ENCODE results near the gene TSPO. TPM values are rescaled to one million over a fixed set of nuclear protein-coding genes. Genes with fewer than 3 reads are reported as not detected.

The TSPO gene
- total and polyA plus RNA-seq, 2 of the 13 experiments (the other 11 are each of a cell fraction or from before 2014, with no cell fraction given) = 0.46 to 1.4 TPM

DNA sequence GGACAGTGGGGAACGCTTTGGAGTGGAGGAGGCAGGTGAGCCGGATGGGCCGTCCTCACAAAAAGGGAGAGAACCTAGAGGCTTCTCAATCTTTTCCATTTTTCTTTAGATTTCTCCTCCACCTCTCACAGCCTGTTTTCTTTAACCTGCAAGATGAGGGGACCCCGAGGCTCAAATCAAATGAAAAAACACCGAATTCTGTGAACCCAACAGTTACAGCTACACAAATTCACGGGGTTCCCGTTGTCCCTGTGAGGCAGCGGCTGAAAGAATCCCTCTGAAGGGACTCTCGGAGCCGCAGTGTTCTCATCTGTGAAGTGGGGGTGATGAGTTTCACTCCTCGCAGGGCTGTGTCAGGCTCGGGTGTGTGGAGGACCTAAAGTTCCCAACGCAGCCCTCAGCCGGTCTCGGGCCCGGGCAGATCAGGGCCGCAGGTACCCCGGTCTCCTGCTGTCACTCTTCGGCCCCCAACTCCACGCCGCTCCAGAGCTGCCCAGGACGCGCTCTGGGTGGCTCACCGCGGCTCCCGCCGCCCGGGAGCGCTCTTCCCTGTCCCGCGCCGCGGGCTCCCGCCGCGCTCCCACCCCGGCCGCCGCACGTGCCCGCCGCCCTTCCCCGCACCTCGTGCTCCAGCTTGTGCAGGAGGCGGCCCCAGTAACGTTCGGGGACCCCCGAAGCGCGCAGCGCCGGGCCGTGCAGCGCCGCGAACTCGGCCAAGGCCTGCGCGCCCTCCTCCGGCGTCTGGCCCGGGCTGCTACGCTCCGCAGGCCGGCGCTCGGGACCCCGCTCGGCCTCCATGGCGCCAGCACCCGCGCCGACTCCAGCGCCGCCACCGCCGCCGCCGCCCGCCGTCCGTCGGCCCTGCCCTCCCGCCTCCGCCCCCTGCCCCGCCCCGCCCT, 35.2 kb downstream of the TSPO start, which contains the start of gene TTLL12 (continued):
- TF ChIP-seq ZNF749 (CRISPR knock-in tag; IDR thresholded peaks at IDR 0.05; ENCODE audit: borderline replicate concordance) (peak; percentile 46; the same call in 1 of the 2 replicates), ZNF550 (CRISPR knock-in tag; IDR thresholded peaks at IDR 0.05; ENCODE audit: borderline replicate concordance) (no peak), RARA (CRISPR knock-in tag; IDR thresholded peaks at IDR 0.05) (no peak), EED (CRISPR knock-in tag; IDR thresholded peaks at IDR 0.05) (no peak), MEIS1 (CRISPR knock-in tag; IDR thresholded peaks at IDR 0.05; ENCODE audit: borderline replicate concordance) (no peak), ZNF350 (CRISPR knock-in tag; IDR thresholded peaks at IDR 0.05; ENCODE audit: borderline replicate concordance, low read depth) (no peak), RBFOX2 (IDR thresholded peaks at IDR 0.05; ENCODE audit: low read depth, low read length) (peak; percentile 68; the same call in 1 of the 2 replicates), MAZ (IDR thresholded peaks at IDR 0.05; ENCODE audit: borderline replicate concordance, low read depth, low read length) (no peak), MAZ (CRISPR knock-in tag; IDR thresholded peaks at IDR 0.05; ENCODE audit: low read depth) (peak; percentile 55), NFKBIZ (CRISPR knock-in tag; IDR thresholded peaks at IDR 0.05) (no peak), ZFP36 (IDR thresholded peaks at IDR 0.05; ENCODE audit: borderline replicate concordance, low read depth, low read length, partially characterized antibody) (no peak), RNF2 (conservative IDR thresholded peaks at IDR 0.05; ENCODE audit: low read depth) (peak; percentile 87; the same call in 1 of the 2 replicates), PPARG (CRISPR knock-in tag; conservative IDR thresholded peaks at IDR 0.05) (no peak), CBFB (CRISPR knock-in tag; IDR thresholded peaks at IDR 0.05) (no peak), IKZF4 (CRISPR knock-in tag; IDR thresholded peaks at IDR 0.05; ENCODE audit: borderline replicate concordance, low read depth, not compliant biosample characterization) (peak; percentile 65), ZNF34 (CRISPR knock-in tag; IDR thresholded peaks at IDR 0.05; ENCODE audit: borderline replicate concordance) (no peak), ZMAT3 (CRISPR knock-in tag; conservative IDR thresholded peaks at IDR 0.05) (no peak), ZNF20 (CRISPR knock-in tag; IDR thresholded peaks at IDR 0.05) (no peak), ZNF605 (CRISPR knock-in tag; IDR thresholded peaks at IDR 0.05) (no peak), ZKSCAN5 (CRISPR knock-in tag; IDR thresholded peaks at IDR 0.05) (no peak), NR2C2 (CRISPR knock-in tag; IDR thresholded peaks at IDR 0.05; ENCODE audit: borderline replicate concordance) (no peak), ZNF530 (CRISPR knock-in tag; IDR thresholded peaks at IDR 0.05; ENCODE audit: low read depth) (no peak), POLR2AphosphoS5 (IDR thresholded peaks at IDR 0.05; ENCODE audit: low read depth, low read length) (peak; percentile 38; the same call in 1 of the 2 replicates), SIN3A (IDR thresholded peaks at IDR 0.05; ENCODE audit: borderline replicate concordance, low read depth, low read length) (no peak), ZNF883 (CRISPR knock-in tag; IDR thresholded peaks at IDR 0.05; ENCODE audit: not compliant biosample characterization) (no peak)
- TF ChIP-seq, protein P1, sequence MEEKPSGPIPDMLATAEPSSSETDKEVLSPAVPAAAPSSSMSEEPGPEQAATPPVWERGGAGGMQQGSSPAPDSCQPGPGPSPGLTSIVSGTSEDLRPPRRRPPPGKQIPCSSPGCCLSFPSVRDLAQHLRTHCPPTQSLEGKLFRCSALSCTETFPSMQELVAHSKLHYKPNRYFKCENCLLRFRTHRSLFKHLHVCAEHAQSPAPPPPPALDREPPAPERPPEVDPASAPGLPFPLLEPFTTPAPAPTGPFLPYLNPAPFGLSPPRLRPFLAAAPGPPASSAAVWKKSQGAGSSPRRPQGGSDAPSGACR (CRISPR knock-in tag; IDR thresholded peaks at IDR 0.05) = no peak
- TF ChIP-seq, protein P2, sequence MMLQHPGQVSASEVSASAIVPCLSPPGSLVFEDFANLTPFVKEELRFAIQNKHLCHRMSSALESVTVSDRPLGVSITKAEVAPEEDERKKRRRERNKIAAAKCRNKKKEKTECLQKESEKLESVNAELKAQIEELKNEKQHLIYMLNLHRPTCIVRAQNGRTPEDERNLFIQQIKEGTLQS (CRISPR knock-in tag; IDR thresholded peaks at IDR 0.05) = no peak
- TF ChIP-seq, protein P3, sequence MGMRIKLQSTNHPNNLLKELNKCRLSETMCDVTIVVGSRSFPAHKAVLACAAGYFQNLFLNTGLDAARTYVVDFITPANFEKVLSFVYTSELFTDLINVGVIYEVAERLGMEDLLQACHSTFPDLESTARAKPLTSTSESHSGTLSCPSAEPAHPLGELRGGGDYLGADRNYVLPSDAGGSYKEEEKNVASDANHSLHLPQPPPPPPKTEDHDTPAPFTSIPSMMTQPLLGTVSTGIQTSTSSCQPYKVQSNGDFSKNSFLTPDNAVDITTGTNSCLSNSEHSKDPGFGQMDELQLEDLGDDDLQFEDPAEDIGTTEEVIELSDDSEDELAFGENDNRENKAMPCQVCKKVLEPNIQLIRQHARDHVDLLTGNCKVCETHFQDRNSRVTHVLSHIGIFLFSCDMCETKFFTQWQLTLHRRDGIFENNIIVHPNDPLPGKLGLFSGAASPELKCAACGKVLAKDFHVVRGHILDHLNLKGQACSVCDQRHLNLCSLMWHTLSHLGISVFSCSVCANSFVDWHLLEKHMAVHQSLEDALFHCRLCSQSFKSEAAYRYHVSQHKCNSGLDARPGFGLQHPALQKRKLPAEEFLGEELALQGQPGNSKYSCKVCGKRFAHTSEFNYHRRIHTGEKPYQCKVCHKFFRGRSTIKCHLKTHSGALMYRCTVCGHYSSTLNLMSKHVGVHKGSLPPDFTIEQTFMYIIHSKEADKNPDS (CRISPR knock-in tag; IDR thresholded peaks at IDR 0.05) = no peak

Measured in HepG2 (cell line).